Osteoblast (primary cell): ENCODE data around the gene DDX6. TPM values are rescaled to one million over a fixed set of nuclear protein-coding genes. Genes with fewer than 3 reads are reported as not detected.

Experiments
- DNase-seq: peaks from one replicate; pipeline ENCODE4 v3.0.0; 2011; ENCODE audit warnings: low spot score, mixed read lengths; ENCODE audit not compliant: insufficient read length; ENCODE audit errors: missing footprints
- H2AFZ ChIP-seq: 2 replicates; pipeline ENCODE4 v1.6.0; 2011; ENCODE audit warnings: mild to moderate bottlenecking, low read length
- H3K27ac ChIP-seq: 2 replicates; pipeline ENCODE4 v1.5.1; 2011; ENCODE audit warnings: mild to moderate bottlenecking, low read depth, low read length, moderate library complexity
- H3K27me3 ChIP-seq: 2 replicates; pipeline ENCODE4 v1.6.0; 2012; ENCODE audit warnings: mild to moderate bottlenecking, control low read depth, inconsistent platforms, low read length, moderate library complexity; ENCODE audit not compliant: insufficient read depth
- H3K36me3 ChIP-seq: 2 replicates; pipeline ENCODE4 v1.5.1; 2011; ENCODE audit warnings: mild to moderate bottlenecking, low read length, control low read depth, moderate library complexity; ENCODE audit not compliant: insufficient read depth
- H3K4me1 ChIP-seq: 2 replicates; pipeline ENCODE4 v1.5.1; 2011; ENCODE audit warnings: mild to moderate bottlenecking, low read length, control low read depth, moderate library complexity; ENCODE audit not compliant: insufficient read depth
- H3K4me2 ChIP-seq: 2 replicates; pipeline ENCODE4 v1.6.0; 2011; ENCODE audit warnings: mild to moderate bottlenecking, low read length; ENCODE audit not compliant: insufficient read depth
- H3K4me3 ChIP-seq: fragments of 200-600 bp; sonication (generic); 3 replicates; pipeline ENCODE4 v1.5.1; 2012; ENCODE audit warnings: mild to moderate bottlenecking, low read length, inconsistent platforms; ENCODE audit not compliant: insufficient read depth
- H3K79me2 ChIP-seq: 2 replicates; pipeline ENCODE4 v1.6.0; 2012; ENCODE audit warnings: mild to moderate bottlenecking, low read length, control low read depth, inconsistent platforms; ENCODE audit not compliant: insufficient read depth
- H3K9me3 ChIP-seq: 2 replicates; pipeline ENCODE4 v1.5.1; 2011; ENCODE audit warnings: low read depth, low read length, control low read depth
- H4K20me1 ChIP-seq: 2 replicates; pipeline ENCODE4 v1.6.0; 2012; ENCODE audit warnings: mild to moderate bottlenecking, low read length, control low read depth; ENCODE audit not compliant: insufficient read depth
- CTCF ChIP-seq: IDR thresholded peaks from 2 replicates; pipeline ENCODE4 v1.5.1; 2011; ENCODE audit warnings: mild to moderate bottlenecking, low read depth, low read length, moderate library complexity; ENCODE audit errors: extremely low read depth
- total RNA-seq: library from RNA; depleted of rRNA; stranded (reverse); fragments of >200 nt; gene quantifications from 2 replicates; pipeline ENCODE4 v1.2.3, GENCODE V29; 2012

DDX6 gene
- total RNA-seq = 116 and 122 TPM in 2 replicates

GRCh38 chr11:118791111-118791960 lies at the start of gene DDX6:
Gene DDX6 (minus strand): TSS chr11:118791164. CDS start chr11:118786251, 4,913 bp downstream.
- Histone ChIP-seq H3K27me3 (no peaks in the 10 kb centered on the region), H3K4me3 (peak within 1 kb of the TSS; percentile 99), H3K36me3 (no peaks in the 10 kb centered on the region), H3K9me3 (no peaks in the 10 kb centered on the region), H4K20me1 (peaks cover 32% of the 10 kb centered on the region), H3K4me2 (peak within 1 kb of the TSS; percentile 96), H2AFZ (peak within 1 kb of the TSS; percentile 98), H3K4me1 (peaks cover 16% of the 10 kb centered on the region), H3K27ac (peak within 1 kb of the TSS; percentile 96), H3K79me2 (peaks cover 47% of the 10 kb centered on the region)
- peak; percentile 96 for DNase-seq
- TF ChIP-seq CTCF = peak; percentile 9

GRCh38 chr11:118838905-118839553 lies 48.1 kb upstream of the DDX6 start:
- Histone ChIP-seq H3K9me3 (no peaks in the 10 kb centered on the region), H2AFZ (no peak overlapping the region), H3K79me2 (no peaks in the 10 kb centered on the region), H3K4me1 (peaks cover 6% of the 10 kb centered on the region), H3K4me3 (no peak overlapping the region), H3K27me3 (no peaks in the 10 kb centered on the region), H3K4me2 (no peak overlapping the region), H3K27ac (no peak overlapping the region), H4K20me1 (no peaks in the 10 kb centered on the region), H3K36me3 (no peaks in the 10 kb centered on the region)
- no peak for DNase-seq
- TF ChIP-seq CTCF = no peak

- Histone ChIP-seq H3K36me3 (no peaks in the 10 kb centered on the region), H3K4me1 (peaks cover 6% of the 10 kb centered on the region), H3K27ac (no peak overlapping the region), H4K20me1 (no peaks in the 10 kb centered on the region), H3K4me3 (no peak overlapping the region), H3K4me2 (no peak overlapping the region), H2AFZ (no peak overlapping the region), H3K9me3 (no peaks in the 10 kb centered on the region), H3K79me2 (no peaks in the 10 kb centered on the region), H3K27me3 (no peaks in the 10 kb centered on the region)
- DNase-seq = no peak
- TF ChIP-seq CTCF = no peak
Measured at GRCh38 chr11:118837868-118838267, 46.9 kb upstream of the DDX6 start.

- Histone ChIP-seq H3K36me3 (no peaks in the 10 kb centered on the region), H2AFZ (peak overlapping the region; percentile 94), H3K4me1 (peaks cover 6% of the 10 kb centered on the region), H3K79me2 (no peaks in the 10 kb centered on the region), H4K20me1 (no peaks in the 10 kb centered on the region), H3K27ac (no peak overlapping the region), H3K9me3 (no peaks in the 10 kb centered on the region), H3K27me3 (no peaks in the 10 kb centered on the region), H3K4me2 (peak overlapping the region; percentile 80), H3K4me3 (peak overlapping the region; percentile 55)
- peak; percentile 76 for DNase-seq
- TF ChIP-seq CTCF = no peak
Measured at GRCh38 chr11:118834427-118835028, 43.6 kb upstream of the DDX6 start.
